Ectodermal cell (in vitro differentiated cells): ENCODE results near the gene PCNX2.

Source experiments
- H3K27ac ChIP-seq: 2 replicates; pipeline ENCODE4 v1.7.0; 2013; ENCODE audit warnings: mild to moderate bottlenecking, low read depth, low read length; ENCODE audit not compliant: insufficient read depth, poor library complexity, severe bottlenecking
- H3K27me3 ChIP-seq: 2 replicates; pipeline ENCODE4 v1.7.0; 2013; ENCODE audit warnings: mild to moderate bottlenecking, low read length; ENCODE audit not compliant: insufficient read depth, control insufficient read depth, poor library complexity, severe bottlenecking
- H3K36me3 ChIP-seq: one replicate; pipeline ENCODE4 v1.7.0; 2013; ENCODE audit warnings: low read length; ENCODE audit not compliant: control insufficient read depth, insufficient read depth
- H3K4me1 ChIP-seq: one replicate; pipeline ENCODE4 v1.7.0; 2013; ENCODE audit warnings: low read length; ENCODE audit not compliant: control insufficient read depth, insufficient read depth
- H3K4me3 ChIP-seq: 2 replicates; pipeline ENCODE4 v1.7.0; 2013; ENCODE audit warnings: low read depth, low read length, control low read depth; ENCODE audit not compliant: insufficient read depth
- H3K9me3 ChIP-seq: 2 replicates; pipeline ENCODE4 v1.7.0; 2013; ENCODE audit warnings: mild to moderate bottlenecking, low read length, moderate library complexity; ENCODE audit not compliant: control insufficient read depth
- WGBS, 2 experiments: methylation state at CpG; one replicate each; pipeline ENCODE4 v1.1.7; 2013; ENCODE audit warnings: missing lambda C conversion rate in 2 of 2; 5-methylcytosine and 5-hydroxymethylcytosine counted together

The PCNX2 gene

GRCh38 chr1:233079574-233079973, 216.0 kb downstream of the PCNX2 start:
- H3K27ac ChIP-seq: no peak overlapping the region
- 26 to 34% methylated on average over 4 of the region's 4 CpGs for WGBS, 2 experiments
- H3K9me3 ChIP-seq: no peaks in the 10 kb centered on the region
- no peaks in the 10 kb centered on the region for H3K36me3 ChIP-seq
- peaks cover 6% of the 10 kb centered on the region for H3K4me1 ChIP-seq
- no peak overlapping the region for H3K4me3 ChIP-seq
- H3K27me3 ChIP-seq: no peaks in the 10 kb centered on the region

GRCh38 chr1:233078396-233078795, 217.1 kb downstream of the PCNX2 start:
- H3K4me3 ChIP-seq: no peak overlapping the region
- no peaks in the 10 kb centered on the region for H3K9me3 ChIP-seq
- 87 to 96% methylated on average over 6 of the region's 6 CpGs for WGBS, 2 experiments
- peaks cover 6% of the 10 kb centered on the region for H3K4me1 ChIP-seq
- H3K27ac ChIP-seq: no peak overlapping the region
- H3K27me3 ChIP-seq: no peaks in the 10 kb centered on the region
- H3K36me3 ChIP-seq: no peaks in the 10 kb centered on the region

GRCh38 chr1:233075915-233076295, 219.6 kb downstream of the PCNX2 start:
- H3K4me1 ChIP-seq: peaks cover 6% of the 10 kb centered on the region
- H3K27ac ChIP-seq: no peak overlapping the region
- 95 to 97% methylated on average over 1 of the region's 1 CpG for WGBS, 2 experiments
- no peaks in the 10 kb centered on the region for H3K9me3 ChIP-seq
- H3K27me3 ChIP-seq: no peaks in the 10 kb centered on the region
- H3K4me3 ChIP-seq: no peak overlapping the region
- no peaks in the 10 kb centered on the region for H3K36me3 ChIP-seq

GRCh38 chr1:233066087-233066486, 229.4 kb downstream of the PCNX2 start:
- Histone ChIP-seq H3K4me3 (no peak overlapping the region), H3K4me1 (no peaks in the 10 kb centered on the region), H3K27ac (no peak overlapping the region), H3K36me3 (peaks cover 8% of the 10 kb centered on the region), H3K9me3 (no peaks in the 10 kb centered on the region), H3K27me3 (no peaks in the 10 kb centered on the region)
- 90 to 94% methylated on average over 2 of the region's 2 CpGs for WGBS, 2 experiments

GRCh38 chr1:233065685-233066084, 229.8 kb downstream of the PCNX2 start:
- Histone ChIP-seq H3K4me3 (no peak overlapping the region), H3K36me3 (peaks cover 8% of the 10 kb centered on the region), H3K27me3 (no peaks in the 10 kb centered on the region), H3K27ac (no peak overlapping the region), H3K4me1 (no peaks in the 10 kb centered on the region), H3K9me3 (no peaks in the 10 kb centered on the region)
- WGBS, 2 experiments: 98 to 100% methylated on average over 2 of the region's 2 CpGs

GRCh38 chr1:233064988-233065387, 230.5 kb downstream of the PCNX2 start:
- Histone ChIP-seq H3K9me3 (no peaks in the 10 kb centered on the region), H3K4me1 (no peaks in the 10 kb centered on the region), H3K27ac (no peak overlapping the region), H3K36me3 (peaks cover 8% of the 10 kb centered on the region), H3K4me3 (no peak overlapping the region), H3K27me3 (no peaks in the 10 kb centered on the region)
- WGBS, 2 experiments: 91 to 100% methylated on average over 1 of the region's 1 CpG

- no peak overlapping the region for H3K4me3 ChIP-seq
- no peaks in the 10 kb centered on the region for H3K9me3 ChIP-seq
- no peak overlapping the region for H3K27ac ChIP-seq
- H3K4me1 ChIP-seq: no peaks in the 10 kb centered on the region
- no peaks in the 10 kb centered on the region for H3K27me3 ChIP-seq
- H3K36me3 ChIP-seq: peaks cover 8% of the 10 kb centered on the region
Measured at GRCh38 chr1:233063462-233063861, 232.1 kb downstream of the PCNX2 start.

- Histone ChIP-seq H3K27me3 (no peaks in the 10 kb centered on the region), H3K36me3 (peaks cover 5% of the 10 kb centered on the region), H3K27ac (no peak overlapping the region), H3K9me3 (no peaks in the 10 kb centered on the region), H3K4me1 (no peaks in the 10 kb centered on the region), H3K4me3 (no peak overlapping the region)
- 93 to 95% methylated on average over 5 of the region's 5 CpGs for WGBS, 2 experiments
Measured at GRCh38 chr1:233061265-233061664, 234.3 kb downstream of the PCNX2 start.

- no peaks in the 10 kb centered on the region for H3K9me3 ChIP-seq
Measured at GRCh38 chr1:233060461-233060994, 235.0 kb downstream of the PCNX2 start.

GRCh38 chr1:233057836-233058235, 237.7 kb downstream of the PCNX2 start:
- no peak overlapping the region for H3K27ac ChIP-seq
- H3K27me3 ChIP-seq: no peaks in the 10 kb centered on the region
- WGBS, 2 experiments: 90 to 94% methylated on average over 3 of the region's 3 CpGs
- no peaks in the 10 kb centered on the region for H3K4me1 ChIP-seq
- no peaks in the 10 kb centered on the region for H3K9me3 ChIP-seq
- no peak overlapping the region for H3K4me3 ChIP-seq
- no peaks in the 10 kb centered on the region for H3K36me3 ChIP-seq

More at GRCh38 chr1:233060461-233060994, 235.0 kb downstream of the PCNX2 start:
- Histone ChIP-seq H3K36me3 (no peaks in the 10 kb centered on the region), H3K4me1 (no peaks in the 10 kb centered on the region), H3K27ac (no peak overlapping the region), H3K4me3 (no peak overlapping the region), H3K27me3 (no peaks in the 10 kb centered on the region)
- 88 to 90% methylated on average over 3 of the region's 3 CpGs for WGBS, 2 experiments
